Adipose tissue (tissue), 3 donors: ENCODE results near the gene FIBCD1. TPM values are rescaled to one million over a fixed set of nuclear protein-coding genes. Genes with fewer than 3 reads are reported as not detected.

Source experiments
- H3K27ac ChIP-seq: one replicate; pipeline ENCODE4 v1.5.1; 2013; ENCODE audit warnings: low read depth, low read length
- WGBS, 3 donors: extraction: QIAGEN DNeasy Blood & Tissue Kit; methylation state at CpG; one replicate each; pipeline ENCODE4 v1.1.7; 2013; 5-methylcytosine and 5-hydroxymethylcytosine counted together
- polyA plus RNA-seq, 3 donors: library from polyadenylated mRNA; stranded (reverse); fragments of 200-250 nt; gene quantifications; one replicate each; pipeline ENCODE4 v1.2.3, GENCODE V29; 2013
- donor health status: healthy with polysubstance abuse.
- donor health status: Bipolar disorder and iron deficiency.
- donor health status: healthy.

FIBCD1 gene
- polyA plus RNA-seq, 3 donors = 0.18 to 4.6 (median 0.21) TPM

GRCh38 chr9:130975932-130976841, 37.1 kb upstream of the FIBCD1 start:
- WGBS, 3 donors = 82 to 86% (median 86%) methylated on average over 13 of the region's 13 CpGs
- no peak overlapping the region for H3K27ac ChIP-seq

GRCh38 chr9:130975156-130975555, 36.1 kb upstream of the FIBCD1 start:
- WGBS, 3 donors = 90 to 95% (median 92%) methylated on average over 5 of the region's 5 CpGs
- no peak overlapping the region for H3K27ac ChIP-seq

DNA sequence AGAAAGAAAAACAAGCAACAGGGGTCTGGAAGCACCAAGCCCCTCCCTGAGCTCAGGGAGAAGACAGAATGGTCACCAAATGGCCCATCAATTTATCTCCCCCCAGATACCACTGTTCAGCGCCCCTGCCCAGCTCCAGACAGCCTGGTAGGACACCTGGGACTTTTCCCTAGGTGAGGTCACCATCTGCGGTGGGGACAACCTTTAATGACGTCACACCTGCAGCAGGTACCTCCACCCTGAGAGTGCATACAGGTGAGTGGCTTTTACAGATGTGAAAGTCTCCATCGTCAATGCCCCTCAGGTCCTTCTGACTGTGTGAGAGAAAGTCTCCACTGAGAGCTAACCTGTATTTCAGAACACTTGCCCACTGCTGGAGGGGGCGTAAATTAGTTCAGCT, 35.6 kb upstream of the FIBCD1 start:
- 38 to 87% (median 86%) methylated on average over 5 of the region's 5 CpGs for WGBS, 3 donors
- H3K27ac ChIP-seq = no peak overlapping the region

DNA sequence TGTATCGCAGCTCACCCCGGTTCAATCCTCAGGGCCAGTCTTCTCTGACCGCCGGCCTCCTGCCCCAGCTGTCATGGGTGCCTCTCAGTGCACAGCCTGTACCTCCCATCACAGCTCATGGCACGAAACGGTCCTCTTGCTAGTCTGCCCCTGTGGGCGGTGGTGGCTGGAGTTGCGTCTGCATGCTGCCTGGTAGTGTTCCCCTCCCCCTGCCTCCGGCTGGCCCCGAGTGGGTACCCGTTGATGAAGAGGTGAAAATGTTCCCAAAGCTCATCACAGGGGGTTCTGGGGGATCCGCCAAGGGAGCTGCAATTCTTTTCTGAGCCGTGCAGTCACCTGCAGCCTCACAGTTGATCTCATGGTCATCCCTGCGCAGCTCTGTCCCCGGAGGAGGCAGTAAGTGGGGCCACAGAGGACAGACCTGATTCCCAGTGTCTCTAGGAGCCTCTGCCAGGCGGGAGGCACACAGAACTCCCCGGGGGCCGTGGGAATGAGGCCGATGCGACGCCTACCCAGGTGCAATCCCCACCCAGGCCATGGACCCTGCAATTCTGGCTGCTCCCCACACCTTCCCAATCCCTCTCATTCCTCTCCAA, 34.7 kb upstream of the FIBCD1 start:
- H3K27ac ChIP-seq = no peak overlapping the region
- WGBS, 3 donors = 36 to 58% (median 49%) methylated on average over 18 to 21 of the region's 21 CpGs

DNA sequence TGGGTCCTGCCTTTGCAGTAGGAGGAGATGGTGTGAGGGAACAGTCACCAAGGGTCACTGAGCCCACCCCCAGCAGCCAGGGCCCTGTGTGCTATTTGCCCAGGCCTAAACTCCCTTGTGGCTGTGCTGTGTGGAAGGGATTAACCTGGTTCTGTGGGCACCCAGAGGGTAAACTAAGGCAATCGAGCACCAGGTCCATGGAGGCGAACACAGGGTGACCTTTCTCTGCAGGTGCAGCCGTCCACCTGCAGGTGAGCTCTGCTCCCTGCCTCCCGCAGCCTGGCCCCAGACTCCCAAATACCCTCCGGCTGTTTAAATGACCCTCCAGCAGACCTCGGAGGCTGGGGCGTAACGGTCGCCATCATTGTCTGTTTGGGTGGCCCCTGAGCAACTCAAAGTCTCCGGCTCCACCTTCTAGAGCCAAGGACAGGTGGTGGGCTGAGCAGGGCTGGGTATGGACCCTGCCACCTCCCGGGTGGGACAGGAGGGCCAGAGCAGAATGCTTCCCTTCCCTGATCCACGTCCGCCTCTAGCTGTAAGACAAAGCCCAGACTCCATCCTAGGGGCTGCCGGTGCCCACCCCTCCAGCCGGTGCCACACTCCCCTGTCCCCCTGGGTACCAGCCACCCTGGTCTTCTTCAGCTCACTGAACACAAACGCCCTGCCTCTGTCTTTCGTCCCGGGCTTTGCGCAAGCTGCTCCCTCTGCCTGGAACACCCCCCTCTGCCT, 34.1 kb upstream of the FIBCD1 start:
- WGBS, 3 donors = 70 to 76% (median 72%) methylated on average over 19 of the region's 19 CpGs
- no peak overlapping the region for H3K27ac ChIP-seq

GRCh38 chr9:130972277-130972956, 33.4 kb upstream of the FIBCD1 start:
- 64 to 70% (median 64%) methylated on average over 6 of the region's 6 CpGs for WGBS, 3 donors

GRCh38 chr9:130971294-130971849, 32.3 kb upstream of the FIBCD1 start:
- WGBS, 3 donors = 55 to 59% (median 59%) methylated on average over 12 of the region's 12 CpGs

More at GRCh38 chr9:130972277-130972956, 33.4 kb upstream of the FIBCD1 start:
- H3K27ac ChIP-seq = no peak overlapping the region

DNA sequence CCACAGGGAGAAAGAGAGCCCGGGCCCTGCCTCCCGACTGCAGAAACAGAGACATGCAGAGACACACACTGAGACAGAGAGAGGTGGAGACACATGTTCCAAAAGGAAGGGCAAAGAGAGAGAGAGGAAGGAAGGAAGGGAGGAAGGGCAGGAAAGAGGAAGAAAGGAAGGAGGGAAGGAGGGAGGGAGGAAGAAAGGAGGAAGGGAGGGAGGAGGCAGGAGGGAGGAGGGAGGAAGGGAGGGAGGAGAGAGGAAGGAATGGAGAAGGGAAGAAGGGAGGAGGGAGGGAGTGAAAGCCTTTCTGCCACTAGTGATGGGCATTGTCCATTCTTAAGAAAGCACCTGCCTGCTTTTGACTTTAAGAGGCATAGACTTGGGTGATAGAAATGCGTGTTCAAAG, 31.8 kb upstream of the FIBCD1 start:
- WGBS, 3 donors = 75 to 87% (median 75%) methylated on average over 3 of the region's 3 CpGs

More at GRCh38 chr9:130971294-130971849, 32.3 kb upstream of the FIBCD1 start:
- no peak overlapping the region for H3K27ac ChIP-seq

DNA sequence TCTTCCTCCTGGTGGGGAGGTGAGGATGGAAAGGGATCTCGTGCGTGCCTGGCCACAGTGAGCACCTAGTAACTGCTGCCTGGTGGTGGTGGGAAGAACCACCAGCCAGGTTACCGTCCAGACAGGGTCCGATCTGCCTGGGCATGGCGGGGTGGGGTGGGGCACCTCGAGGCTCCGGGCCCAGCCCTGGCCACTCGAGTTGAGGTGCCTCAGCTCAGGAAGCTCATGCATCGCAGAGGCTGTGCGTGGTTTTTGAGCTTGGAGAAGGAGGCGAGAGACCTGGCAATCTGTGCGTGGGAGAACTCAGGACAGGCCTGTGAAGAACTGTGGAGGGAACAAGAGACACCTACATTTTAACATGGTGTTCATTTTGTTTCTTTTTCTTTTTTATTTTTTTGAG, 31.0 kb upstream of the FIBCD1 start:
- WGBS, 3 donors = 73 to 85% (median 81%) methylated on average over 12 of the region's 12 CpGs
- H3K27ac ChIP-seq = no peak overlapping the region

More for the DNA sequence above, 31.8 kb upstream of the FIBCD1 start:
- H3K27ac ChIP-seq = no peak overlapping the region

DNA sequence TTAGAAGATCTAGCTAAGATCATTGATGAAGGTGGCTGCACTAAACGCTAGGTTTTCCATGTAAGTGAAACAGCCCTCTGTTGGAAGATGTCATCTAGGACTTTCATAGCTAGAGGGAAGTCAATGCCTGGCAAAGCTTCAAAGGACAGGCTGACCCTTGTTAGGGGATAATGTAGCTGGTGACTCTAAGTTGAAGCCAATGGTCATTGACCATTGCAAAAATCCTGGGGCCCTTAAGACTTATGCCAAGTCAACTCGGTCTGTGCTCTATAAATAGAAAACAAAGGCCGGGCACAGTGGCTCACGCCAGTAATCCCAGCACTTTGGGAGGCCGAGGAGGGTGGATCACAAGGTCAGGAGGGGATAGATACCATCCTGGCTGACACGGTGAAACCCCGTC, 26.6 kb upstream of the FIBCD1 start:
- H3K27ac ChIP-seq = no peak overlapping the region
- 82 to 89% (median 87%) methylated on average over 7 of the region's 7 CpGs for WGBS, 3 donors

DNA sequence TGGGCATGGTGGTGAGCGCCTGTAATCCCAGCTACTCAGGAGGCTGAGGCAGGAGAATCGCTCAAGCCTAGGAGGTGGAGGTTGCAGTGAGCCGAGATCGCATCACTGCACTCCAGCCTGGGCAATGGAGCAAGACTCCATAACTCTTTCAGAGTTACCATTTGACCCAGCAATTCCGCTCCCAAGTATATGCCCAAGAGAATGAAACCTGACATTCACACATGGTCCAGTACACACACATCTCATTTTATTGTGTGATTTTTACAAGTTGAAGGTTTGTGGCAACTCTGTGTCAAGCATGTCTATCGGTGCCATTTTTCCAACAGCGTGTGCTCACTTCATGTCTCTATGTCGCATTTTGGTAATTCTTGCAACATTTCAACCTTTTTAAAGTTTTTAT, 24.9 kb upstream of the FIBCD1 start:
- WGBS, 3 donors = 93 to 97% (median 96%) methylated on average over 8 of the region's 8 CpGs
- H3K27ac ChIP-seq = no peak overlapping the region

DNA sequence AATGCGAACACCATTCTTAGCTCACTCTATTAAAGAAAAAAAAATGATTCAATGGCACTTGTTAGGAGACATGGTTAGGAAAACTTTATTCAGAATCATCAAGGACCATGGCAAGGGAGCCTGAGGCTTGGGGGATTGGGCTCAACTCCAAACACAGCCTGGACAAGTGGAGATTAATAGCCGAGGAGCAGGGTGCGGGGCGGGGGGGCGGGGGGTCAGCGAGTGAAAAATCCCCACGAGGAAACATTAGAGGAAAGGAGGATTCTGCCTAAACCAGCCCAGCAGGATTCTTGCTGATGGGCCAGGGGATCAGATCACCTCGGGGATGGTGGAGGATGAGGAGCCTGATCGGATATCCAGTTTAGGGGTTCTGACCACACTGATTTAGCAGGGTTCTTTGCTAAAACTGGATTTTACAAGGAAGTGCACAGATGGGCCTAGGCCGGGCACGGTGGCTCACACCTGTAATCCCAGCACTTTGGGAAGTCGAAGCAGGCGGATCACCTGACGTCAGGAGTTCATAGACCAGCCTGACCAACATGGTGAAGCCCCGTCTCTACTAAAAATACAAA, 24.4 kb upstream of the FIBCD1 start:
- no peak overlapping the region for H3K27ac ChIP-seq
- 71 to 88% (median 82%) methylated on average over 15 of the region's 15 CpGs for WGBS, 3 donors

DNA sequence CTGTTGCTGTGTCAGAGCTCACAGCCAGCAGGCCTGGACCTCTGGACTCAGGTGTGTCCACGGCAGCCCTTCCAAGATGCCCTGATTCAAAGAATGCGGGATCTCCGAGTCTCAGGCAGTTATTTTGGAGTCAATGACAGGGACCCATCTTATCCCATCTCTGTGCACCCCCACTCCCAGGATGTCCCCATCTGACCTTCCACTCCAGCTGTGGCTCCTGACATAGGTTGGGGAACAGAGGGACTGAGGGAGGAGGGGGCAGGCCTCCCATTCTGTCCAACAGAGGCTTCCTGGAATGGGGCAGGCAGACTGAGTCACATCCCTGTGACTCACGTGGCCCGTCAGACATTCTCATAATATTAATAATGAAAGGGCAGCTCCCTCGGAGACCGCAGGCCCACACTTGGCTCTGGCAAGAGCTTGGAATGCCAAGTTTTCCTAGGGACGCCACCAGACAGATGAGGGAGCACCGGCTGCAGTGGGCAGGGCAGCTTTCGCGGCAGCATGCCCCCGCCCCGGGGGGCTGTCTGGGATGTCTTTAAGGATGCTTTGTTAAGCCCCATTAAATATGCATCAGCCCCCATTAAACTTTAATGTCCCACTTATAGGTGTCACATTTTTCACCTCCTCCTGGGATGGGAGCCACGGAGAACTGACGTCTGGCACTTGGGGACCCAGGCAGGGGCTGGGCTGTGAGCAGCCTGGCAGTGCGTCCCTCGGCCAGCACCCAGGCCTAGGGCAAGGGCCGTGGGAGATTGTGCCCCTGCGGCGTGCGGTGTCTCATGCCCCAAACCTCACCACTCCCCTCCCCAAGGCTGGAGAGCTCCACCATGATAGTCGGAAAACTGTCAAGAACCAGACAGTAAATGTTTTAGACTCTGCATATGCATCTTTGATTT, 23.6 kb upstream of the FIBCD1 start:
- no peak overlapping the region for H3K27ac ChIP-seq
- WGBS, 3 donors = 52 to 60% (median 52%) methylated on average over 22 of the region's 22 CpGs

DNA sequence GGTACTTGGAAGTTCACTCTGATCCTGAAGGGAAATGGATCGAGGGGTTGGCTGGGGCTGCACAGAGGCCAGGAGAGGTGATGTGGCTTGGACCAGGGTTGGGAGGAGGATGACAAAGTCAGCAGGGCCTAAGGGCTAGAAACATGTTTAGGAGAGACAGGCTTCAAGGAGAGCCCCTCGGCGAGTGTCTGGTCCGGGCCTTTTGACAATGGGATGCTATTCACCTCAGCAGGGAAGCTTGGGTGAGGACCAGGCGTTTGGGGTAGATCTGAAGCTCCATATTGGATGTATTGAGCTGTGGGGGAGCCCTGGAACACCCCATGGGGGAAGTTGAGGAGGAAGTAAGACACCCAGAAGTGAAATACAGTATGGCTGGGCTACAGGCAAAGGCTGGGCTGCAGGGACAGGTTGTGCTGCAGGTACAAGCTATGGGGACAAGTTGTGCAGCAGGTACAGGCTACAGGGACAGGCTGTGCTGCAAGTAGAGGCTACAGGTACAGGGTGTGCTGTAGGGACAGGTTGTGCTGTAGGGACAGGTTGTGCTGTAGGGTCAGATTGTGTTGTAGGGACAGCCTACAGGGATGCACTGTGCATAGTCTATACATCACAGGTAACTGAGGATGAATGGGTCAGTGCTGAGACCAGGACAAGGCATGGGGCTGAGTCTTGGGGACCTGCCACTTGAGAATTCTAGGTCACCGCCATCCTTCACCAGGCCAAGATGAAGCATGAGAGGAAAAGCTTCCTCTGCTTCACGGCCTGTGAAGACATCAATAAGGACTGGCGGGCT, 22.7 kb upstream of the FIBCD1 start:
- WGBS, 3 donors = 81 to 91% (median 89%) methylated on average over 8 of the region's 8 CpGs
- no peak overlapping the region for H3K27ac ChIP-seq

- no peak overlapping the region for H3K27ac ChIP-seq
- 82 to 89% (median 88%) methylated on average over 14 of the region's 14 CpGs for WGBS, 3 donors
Measured at GRCh38 chr9:130960522-130961378, 21.7 kb upstream of the FIBCD1 start.
